NCI-H2171 treated with DMSO at 0.1 percent for 48 hours (cell line): ENCODE measurements around the gene TNS1.

Source experiments
- DNase-seq: peaks from one replicate; lab custom pipeline; 2025; lab: John Stamatoyannopoulos, UW

Gene TNS1

DNA sequence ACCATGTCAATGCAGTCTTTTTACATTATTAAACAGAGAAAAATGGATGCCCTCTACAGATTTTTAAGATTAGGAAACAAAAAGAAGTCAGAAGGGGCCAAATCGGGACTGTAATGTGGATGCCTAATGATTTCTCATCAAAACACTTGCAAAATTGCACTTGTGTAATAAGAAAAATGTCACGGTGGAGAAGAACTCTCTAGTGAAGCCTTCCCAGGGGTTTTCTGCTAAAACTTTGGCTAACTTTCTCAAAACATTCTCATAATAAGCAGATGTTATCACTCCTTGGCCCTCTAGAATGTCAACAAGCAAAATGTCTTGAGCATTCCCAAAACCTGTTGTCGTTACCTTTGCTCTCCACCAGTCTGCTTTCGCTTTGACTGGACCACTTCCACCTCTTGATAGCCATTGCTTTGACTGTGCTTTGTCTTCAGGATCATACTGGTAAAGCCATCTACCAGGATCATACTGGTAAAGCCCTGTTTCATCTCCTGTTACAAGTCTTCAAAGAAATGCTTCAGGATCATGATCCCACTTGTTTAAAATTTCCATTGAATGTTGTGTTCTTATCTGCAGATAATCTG is 226.8 kb downstream of the TNS1 start:
- no peak for DNase-seq

DNA sequence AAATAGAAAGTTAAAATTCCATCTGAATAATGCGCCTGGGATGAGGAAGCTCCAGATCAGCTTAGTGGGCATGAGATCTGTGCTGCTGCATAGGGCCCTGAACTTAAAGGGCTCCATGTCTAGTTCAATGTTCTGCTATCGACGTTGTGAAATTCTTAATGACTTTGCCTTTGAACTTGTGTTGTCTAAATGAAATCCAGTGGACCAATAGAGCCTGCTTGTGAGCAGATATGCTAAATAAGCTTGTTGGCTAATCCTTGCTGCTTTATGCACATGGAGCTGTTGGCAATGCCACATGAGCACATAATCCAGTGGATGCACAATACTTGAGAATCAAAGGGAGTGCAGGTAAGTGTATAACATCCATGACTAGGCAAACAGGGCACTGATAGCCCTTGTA is 228.6 kb downstream of the TNS1 start:
- DNase-seq: no peak

DNA sequence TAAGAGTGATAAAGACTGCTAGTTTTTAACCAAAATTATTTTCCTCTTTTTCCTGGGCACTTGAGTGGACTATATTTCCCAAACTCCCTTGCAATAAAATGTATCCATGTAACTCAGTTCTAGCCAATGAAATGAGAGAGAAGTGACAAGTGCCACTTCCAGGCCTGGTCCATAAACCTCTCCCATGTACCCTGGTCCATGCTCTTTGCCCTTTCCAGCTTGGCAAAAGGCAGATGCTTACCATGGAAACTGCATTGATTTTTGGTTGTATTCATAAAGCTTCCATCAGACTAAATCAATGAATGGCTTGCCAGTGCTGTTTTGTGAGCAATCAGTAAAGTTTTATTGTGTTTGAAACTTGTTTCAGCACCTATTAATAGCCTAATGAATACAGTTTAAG is 229.3 kb downstream of the TNS1 start:
- no peak for DNase-seq

DNA sequence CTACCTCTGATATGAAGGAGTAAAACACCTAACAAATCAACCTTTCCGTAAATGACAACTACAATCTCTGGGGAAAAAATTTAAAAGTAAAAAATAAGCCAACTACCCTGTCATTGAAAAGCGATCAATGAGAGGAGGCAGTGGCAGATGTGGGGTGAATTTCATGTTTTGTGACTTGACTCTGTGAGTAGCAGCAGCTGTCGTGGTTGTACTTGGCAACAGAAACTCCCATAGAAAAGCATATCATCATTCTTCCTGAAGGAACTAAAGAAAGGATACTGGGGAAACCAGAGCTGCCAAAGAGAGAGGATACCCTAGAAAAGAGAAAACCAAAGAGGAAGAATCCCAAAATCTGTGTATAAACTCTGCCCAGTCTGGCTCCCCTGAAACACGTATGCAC is 236.4 kb downstream of the TNS1 start:
- peak; percentile 65 for DNase-seq

DNA sequence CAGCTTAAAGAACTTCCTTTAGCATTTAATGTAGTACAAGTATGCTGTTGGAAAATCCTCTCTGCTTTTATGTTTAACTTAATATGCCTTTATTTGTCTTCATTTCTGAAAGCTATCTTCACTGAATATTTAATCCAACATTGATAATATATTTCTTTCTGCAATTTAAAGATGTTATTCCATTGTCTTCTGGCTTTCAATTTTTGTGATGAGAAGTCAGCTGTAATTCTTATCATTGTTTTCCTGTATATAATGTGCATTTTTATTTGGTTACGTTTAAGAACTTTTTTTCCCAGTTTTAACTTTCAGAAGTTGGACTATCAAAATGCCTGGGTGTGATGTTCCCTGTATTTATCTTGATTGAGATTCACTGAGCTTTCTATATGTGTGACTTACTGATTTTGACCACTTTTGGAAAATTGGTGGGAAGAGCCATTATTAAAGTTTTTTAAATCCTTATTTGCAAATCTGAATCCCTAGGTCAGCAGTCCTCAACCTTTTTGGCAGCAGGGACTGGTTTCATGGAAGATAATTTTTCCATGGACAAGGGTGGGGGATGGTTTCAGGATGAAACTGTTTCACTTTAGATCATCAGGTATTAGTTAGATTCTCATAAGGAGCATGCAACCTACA is 241.0 kb downstream of the TNS1 start:
- DNase-seq: no peak

DNA sequence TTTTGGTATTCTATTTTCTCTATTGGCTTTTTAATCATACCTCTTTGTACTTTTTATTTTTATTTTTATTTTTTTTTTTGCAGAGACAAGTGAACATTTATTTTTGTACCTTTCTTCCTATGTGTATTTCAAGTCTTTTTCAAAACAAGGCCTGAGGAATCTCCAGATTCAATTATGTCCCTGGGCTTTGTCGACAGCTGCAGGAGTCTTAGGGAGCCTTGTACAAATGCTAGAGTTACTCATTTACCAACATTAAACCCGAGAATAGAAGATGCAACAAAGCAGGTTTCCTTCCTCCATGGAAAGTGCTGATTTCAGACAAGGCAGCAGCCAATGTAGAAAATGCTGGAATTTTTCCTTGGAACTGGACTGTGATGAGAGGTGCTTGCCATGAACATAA is 242.8 kb downstream of the TNS1 start:
- DNase-seq: no peak

DNA sequence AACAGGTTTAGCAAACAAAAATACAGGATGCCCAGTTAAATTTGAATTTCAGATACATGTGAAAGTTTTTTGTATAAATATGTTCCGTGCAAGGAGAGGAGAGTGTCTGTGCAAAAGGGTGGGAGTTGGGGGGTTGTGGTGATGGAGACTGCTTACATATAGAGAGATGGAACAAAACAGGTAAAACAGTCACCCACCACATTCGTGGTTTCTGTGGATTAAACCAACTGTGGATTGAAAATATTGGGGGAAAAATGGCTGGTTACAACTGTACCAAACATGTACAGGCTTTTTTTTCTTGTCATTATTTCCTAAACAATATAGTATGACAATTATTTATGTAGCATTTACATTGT is 245.7 kb downstream of the TNS1 start:
- DNase-seq: no peak

DNA sequence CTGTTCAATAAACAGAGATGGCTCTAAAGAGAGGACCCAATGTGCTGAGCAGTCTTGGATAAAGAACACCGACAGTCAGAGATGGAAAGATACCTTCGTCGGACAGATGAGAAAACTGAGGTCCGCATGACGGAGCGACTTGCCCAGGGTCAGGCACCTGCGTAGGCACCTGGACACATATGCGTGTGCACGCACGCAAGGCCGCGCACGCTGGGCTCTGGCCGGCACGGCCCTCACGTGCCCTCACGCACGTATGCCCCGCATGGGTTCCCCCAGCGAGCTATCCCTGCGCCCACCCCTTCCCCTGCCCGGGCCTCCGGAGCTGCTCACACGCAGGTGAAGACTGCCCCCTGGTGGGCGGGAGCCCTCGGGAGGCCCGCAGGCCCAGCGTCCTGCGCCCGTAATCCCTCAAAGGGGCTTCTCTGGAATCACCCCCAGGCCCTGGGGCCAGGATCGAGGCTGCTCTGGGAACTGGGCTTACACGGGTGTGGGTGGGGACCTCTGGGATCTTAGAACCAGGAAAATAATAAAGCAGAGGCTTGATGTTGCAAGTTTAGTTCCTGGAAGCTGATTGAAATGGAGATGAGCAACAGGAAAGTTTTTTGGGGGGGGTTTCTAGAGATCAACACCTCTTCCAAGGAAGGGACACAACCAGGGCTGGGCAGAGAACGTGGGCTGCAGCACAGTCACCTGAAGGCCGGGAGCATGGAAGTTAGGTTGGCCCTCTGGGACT is 246.3 kb downstream of the TNS1 start:
- DNase-seq: peak; percentile 14

DNA sequence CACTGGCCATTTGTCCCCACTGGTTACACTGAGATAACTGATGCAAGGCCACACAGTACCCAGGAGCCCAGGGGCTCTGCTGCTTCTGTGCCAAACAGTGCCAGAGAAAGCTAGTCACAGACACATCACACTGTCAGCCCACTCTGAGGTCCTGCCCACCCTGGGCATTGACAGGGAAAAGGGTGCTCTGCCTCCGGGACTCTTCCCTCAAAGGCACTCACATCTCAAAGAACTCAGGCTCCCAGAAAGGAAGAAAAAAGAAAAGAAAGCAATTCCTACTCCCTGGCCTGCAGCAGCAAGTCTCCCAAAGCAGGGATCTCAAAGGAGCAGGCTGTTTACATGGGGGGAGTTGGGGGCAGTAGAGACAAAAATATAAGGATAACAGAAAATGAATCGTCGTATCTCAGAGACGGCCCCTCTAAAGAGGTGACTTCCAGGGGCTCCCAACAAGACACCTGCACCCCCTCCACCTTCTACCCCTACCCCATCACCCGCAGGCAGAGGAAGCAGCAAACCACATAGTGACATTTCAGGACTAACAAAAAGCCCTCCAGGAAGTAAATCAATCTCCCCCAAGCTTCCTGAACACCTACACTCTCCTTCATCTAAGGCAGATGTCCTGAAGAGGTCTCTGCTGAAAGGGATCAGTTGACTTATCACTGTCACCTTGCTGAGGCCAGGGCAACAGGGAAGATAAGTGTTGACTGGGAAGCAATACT is 247.6 kb downstream of the TNS1 start:
- DNase-seq: no peak

DNA sequence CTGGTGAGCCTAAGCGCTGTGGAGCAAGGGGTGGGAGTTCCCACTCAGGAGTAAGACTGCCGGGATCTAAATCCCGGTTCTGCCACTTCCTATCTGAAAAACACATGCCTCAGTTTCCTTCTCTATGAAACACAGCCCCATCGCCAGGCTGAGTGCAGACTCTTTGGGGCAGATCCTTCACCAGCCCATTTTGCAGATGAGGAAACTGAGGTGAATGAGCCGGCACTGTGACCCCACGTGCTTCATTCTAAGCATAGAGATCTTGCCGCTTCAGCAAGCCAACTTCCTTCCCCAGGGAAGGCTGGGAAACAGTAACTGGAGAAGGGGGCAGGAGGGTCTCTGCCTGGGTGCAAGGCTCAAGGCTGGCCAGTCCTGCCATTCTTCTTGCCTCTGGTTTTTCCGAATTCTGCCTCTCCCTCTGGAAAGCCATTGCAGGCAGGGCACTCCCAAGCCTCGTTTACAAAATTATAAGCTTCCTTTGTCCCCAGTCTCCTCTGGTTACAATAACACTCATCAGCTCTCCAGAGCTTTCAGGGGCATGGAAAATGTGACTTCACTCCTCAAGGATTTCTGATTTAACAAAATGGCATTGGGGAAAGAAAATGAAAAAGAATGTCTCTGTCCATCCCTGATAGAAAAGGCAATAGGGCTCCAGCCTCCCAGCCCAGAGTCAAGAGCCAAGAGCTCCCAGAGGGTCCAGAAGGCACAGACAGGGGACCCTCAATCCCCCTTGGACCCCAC is 249.2 kb downstream of the TNS1 start:
- DNase-seq: no peak

DNA sequence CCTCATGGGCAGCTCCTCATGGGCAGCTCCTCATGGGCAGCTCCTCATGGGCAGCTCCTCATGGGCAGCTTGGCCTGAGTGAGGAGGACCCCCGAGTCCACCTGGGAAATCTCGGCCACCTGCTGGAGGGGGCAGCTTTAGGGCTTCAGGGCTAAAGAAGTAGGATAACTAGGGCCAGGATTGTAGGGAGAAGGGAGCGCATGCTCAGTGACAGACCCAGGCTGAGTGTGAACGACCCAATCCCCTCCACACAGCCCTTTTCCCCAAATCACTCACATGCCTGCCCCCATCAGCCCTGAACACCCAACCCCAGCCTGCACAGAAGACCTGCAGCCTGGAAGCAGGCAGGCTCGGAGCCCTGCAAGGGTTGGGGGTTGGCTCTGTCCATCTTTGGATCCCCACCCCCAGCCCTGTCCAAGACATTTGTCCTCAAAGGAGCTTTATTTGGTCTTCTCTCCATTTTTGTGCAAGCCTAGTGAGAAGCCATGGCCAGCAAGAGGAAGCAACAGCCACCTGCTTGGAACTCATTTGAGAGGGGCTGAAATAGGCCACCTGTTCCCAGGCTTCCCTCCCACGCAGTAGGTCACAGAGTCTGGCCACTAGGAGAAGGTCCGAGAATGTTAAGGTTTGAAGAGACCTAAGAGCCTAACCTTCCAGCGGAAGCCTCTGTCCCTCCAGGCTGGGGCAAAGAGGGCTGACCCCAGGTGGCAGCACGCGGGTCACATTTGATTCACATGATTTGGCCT is 249.9 kb downstream of the TNS1 start:
- DNase-seq: no peak

DNA sequence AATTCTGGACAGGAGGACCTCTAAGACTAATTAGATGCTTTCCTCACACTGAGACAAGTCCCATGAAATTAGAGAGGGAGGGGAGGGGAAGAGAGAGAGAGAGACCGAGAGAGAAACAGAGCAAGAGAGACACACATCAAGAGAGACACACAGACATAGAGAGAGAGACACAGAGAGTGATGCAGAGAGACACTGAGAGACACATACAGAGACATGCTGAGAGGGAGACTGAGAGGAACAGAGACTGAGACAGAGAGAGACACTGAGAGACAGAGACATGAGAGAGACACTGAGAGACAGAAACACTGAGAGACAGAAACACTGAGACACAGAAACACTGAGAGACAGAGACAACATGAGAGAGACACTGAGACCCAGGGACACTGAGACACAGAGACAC is 250.8 kb downstream of the TNS1 start:
- DNase-seq: no peak

DNA sequence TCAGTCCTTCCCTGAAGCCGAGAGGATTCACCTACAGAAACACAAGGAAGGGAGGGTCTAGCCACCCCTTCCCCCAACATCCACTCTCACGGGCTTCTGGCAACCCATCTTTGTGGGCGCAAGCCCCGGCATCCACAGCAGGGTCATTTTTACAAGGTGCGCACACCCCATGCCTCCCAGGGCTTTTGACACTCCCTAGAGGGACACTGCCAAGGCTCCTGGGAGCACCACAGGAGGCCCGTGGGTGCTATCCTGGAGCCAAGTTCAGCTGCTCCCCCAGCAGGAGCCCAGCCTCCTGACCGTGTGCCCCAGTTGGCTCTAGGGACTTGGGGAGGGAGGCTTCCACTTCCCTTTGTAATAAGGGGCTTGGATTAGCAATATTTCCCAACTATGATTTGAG is 251.6 kb downstream of the TNS1 start:
- DNase-seq: no peak
